Left cardiac atrium (tissue), 4 donors: Measurements from ENCODE around the gene AFF1. TPM values are rescaled to one million over a fixed set of nuclear protein-coding genes. Genes with fewer than 3 reads are reported as not detected.

Experiments used
- ATAC-seq, 2 donors: fragments of 200-7000 bp; cut with Tn5 transposase; one replicate each; pipeline ENCODE4 v1.9.1; 2020; ENCODE audit warnings: mild to moderate bottlenecking in 2 of 2, moderate library complexity in 2 of 2
- DNase-seq: peaks from one replicate; pipeline ENCODE4 v3.0.0-alpha.2; 2020
- intact Hi-C, 2 donors: fragments of 100-400 bp; cut with DNase I; formaldehyde crosslinking; loops; one replicate each; pipeline versions ENCODE4 v1.14.1 to v1.15.1; 2022 to 2023
- total RNA-seq, 2 donors: library from RNA; stranded (reverse); fragmentation: NEBNext Ultra II Directional; extraction: Animal tissue kit (Norgen Biotek cat#: 25700); gene quantifications; one replicate each; pipeline ENCODE4 v1.2.1, GENCODE V29; 2021
- donor health status: DM: no; HTN: yes; CAD: no.
- donor health status: DM: no; HTN: yes; CAD: no; lungs with severe emphysema.
- donor health status: DM: yes; HTN: yes; CAD: no.
- donor health status: Dilated cardiomyopathy.

Gene AFF1
- total RNA-seq, 2 donors from 2014 or later: 68.1 to 78.4 TPM

GRCh38 chr4:87041141-87041540, 106.3 kb downstream of the AFF1 start:
- intact Hi-C loops: no loop called here
- DNase-seq (peak; percentile 65), ATAC-seq (peak; percentile 20 to 42)

GRCh38 chr4:87042221-87042620, 107.4 kb downstream of the AFF1 start:
- intact Hi-C loops: no loop called here
- no peak for DNase-seq
- ATAC-seq: no peak

- intact Hi-C loops: no loop called here
- ATAC-seq (no peak), DNase-seq (no peak)
Measured at GRCh38 chr4:87042986-87043820, 108.4 kb downstream of the AFF1 start.

GRCh38 chr4:87044511-87045233, 109.9 kb downstream of the AFF1 start:
- intact Hi-C loops: no loop called here
- ATAC-seq (peak; percentile 30 to 33), DNase-seq (no peak)

- intact Hi-C loops: no loop called here
- DNase-seq: no peak
- ATAC-seq: peak in 1 of 2 donors; percentile 3
Measured at GRCh38 chr4:87045234-87045558, 110.4 kb downstream of the AFF1 start.

GRCh38 chr4:87045659-87046058, 110.8 kb downstream of the AFF1 start:
- no peak for DNase-seq
- peak; percentile 6 to 34 for ATAC-seq

GRCh38 chr4:87046121-87046551, 111.3 kb downstream of the AFF1 start:
- intact Hi-C loops: no loop called here
- DNase-seq (no peak), ATAC-seq (peak in 1 of 2 donors; percentile 12)

More at GRCh38 chr4:87045659-87046058, 110.8 kb downstream of the AFF1 start:
- intact Hi-C loops: no loop called here

- intact Hi-C loops: no loop called here
- ATAC-seq: no peak
- no peak for DNase-seq
Measured at GRCh38 chr4:87047281-87047798, 112.5 kb downstream of the AFF1 start.

GRCh38 chr4:87049508-87049907, 114.7 kb downstream of the AFF1 start:
- no peak for ATAC-seq
- no peak for DNase-seq
- intact Hi-C loops: no loop called here

GRCh38 chr4:87050596-87050995, 115.8 kb downstream of the AFF1 start:
- intact Hi-C loops: no loop called here
- DNase-seq: peak; percentile 70
- peak; percentile 62 to 63 for ATAC-seq

GRCh38 chr4:87051121-87051713, 116.4 kb downstream of the AFF1 start:
- ATAC-seq (peak in 1 of 2 donors; percentile 48), DNase-seq (no peak)
- intact Hi-C loops: no loop called here

GRCh38 chr4:87052615-87053014, 117.8 kb downstream of the AFF1 start:
- intact Hi-C loops: no loop called here
- no peak for ATAC-seq
- DNase-seq: no peak

GRCh38 chr4:87053176-87053658, 118.4 kb downstream of the AFF1 start:
- no peak for DNase-seq
- intact Hi-C loops: no loop called here

GRCh38 chr4:87053802-87054767, 119.3 kb downstream of the AFF1 start:
- ATAC-seq: peak; percentile 16 to 37
- no peak for DNase-seq
- intact Hi-C loops: no loop called here

More at GRCh38 chr4:87053176-87053658, 118.4 kb downstream of the AFF1 start:
- ATAC-seq: no peak

- peak; percentile 3 to 35 for ATAC-seq
- DNase-seq: no peak
- intact Hi-C loops: no loop called here
Measured at GRCh38 chr4:87054900-87055299, 120.1 kb downstream of the AFF1 start.

- ATAC-seq: peak; percentile 8 to 12
- DNase-seq: no peak
- intact Hi-C loops: no loop called here
Measured at GRCh38 chr4:87055311-87055710, 120.5 kb downstream of the AFF1 start.

- no peak for DNase-seq
- no peak for ATAC-seq
- intact Hi-C loops: no loop called here
Measured at GRCh38 chr4:87056881-87057280, 122.1 kb downstream of the AFF1 start.

- DNase-seq (no peak), ATAC-seq (peak in 1 of 2 donors; percentile 3)
- intact Hi-C loops: no loop called here
Measured at GRCh38 chr4:87057835-87058355, 123.1 kb downstream of the AFF1 start.
